DND-41 (cell line): Measurements from ENCODE around the gene IGSF21.

ENCODE experiments used
- EZH2 ChIP-seq: IDR thresholded peaks from 3 replicates; pipeline ENCODE4 v1.6.1; 2012; ENCODE audit warnings: borderline replicate concordance, low read depth, mild to moderate bottlenecking, moderate library complexity, low read length, inconsistent platforms; ENCODE audit not compliant: severe bottlenecking
- TF ChIP-seq, protein P1 (sequence below): IDR thresholded peaks from 2 replicates; pipeline ENCODE4 v1.5.1; 2012; ENCODE audit warnings: borderline replicate concordance, low read length, moderate library complexity, mild to moderate bottlenecking; ENCODE audit not compliant: poor library complexity, severe bottlenecking; ENCODE audit errors: extremely low read depth

DNA sequence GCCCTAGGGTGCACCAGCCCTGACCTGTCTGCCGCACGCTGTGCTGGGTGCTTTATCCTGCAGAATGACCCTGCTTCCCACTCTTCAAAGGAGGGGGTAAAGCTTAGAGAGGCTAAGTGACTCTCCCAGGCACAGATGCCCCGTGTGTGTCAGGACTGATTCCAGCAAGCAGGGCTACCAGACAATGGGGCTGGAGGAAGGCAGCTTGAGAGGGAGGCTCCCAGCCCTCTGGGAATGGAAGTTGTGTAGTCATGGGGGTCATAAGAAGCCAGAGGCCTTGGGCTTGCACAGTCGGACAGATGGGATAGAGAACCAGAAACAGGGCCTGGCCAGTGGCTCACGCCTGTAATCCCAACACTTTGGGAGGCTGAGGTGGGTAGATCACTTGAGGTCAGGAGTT, 279.0 kb downstream of the IGSF21 start:
- TF ChIP-seq, protein P1, sequence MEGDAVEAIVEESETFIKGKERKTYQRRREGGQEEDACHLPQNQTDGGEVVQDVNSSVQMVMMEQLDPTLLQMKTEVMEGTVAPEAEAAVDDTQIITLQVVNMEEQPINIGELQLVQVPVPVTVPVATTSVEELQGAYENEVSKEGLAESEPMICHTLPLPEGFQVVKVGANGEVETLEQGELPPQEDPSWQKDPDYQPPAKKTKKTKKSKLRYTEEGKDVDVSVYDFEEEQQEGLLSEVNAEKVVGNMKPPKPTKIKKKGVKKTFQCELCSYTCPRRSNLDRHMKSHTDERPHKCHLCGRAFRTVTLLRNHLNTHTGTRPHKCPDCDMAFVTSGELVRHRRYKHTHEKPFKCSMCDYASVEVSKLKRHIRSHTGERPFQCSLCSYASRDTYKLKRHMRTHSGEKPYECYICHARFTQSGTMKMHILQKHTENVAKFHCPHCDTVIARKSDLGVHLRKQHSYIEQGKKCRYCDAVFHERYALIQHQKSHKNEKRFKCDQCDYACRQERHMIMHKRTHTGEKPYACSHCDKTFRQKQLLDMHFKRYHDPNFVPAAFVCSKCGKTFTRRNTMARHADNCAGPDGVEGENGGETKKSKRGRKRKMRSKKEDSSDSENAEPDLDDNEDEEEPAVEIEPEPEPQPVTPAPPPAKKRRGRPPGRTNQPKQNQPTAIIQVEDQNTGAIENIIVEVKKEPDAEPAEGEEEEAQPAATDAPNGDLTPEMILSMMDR, result no peak
- TF ChIP-seq EZH2, result no peak
